Retina (tissue), 1 donor: ENCODE results near the gene SPG11.
"Not testable (repeated sequence)": the region's sequence is repeated elsewhere in the genome, so short reads cannot be mapped to it uniquely, and the experiment has no call there.

Source experiments
- DNase-seq: peaks from one replicate; pipeline ENCODE4 v3.0.0-alpha.2; 2016

SPG11 gene

GRCh38 chr15:44603126-44603525 is 60.3 kb downstream of the SPG11 start:
- DNase-seq = no peak

- no peak for DNase-seq
Measured at GRCh38 chr15:44598892-44599291, 64.6 kb downstream of the SPG11 start.

GRCh38 chr15:44598066-44598465 is 65.4 kb downstream of the SPG11 start:
- DNase-seq = no peak

- no peak for DNase-seq
Measured at GRCh38 chr15:44596511-44597010, 66.9 kb downstream of the SPG11 start.

- no peak for DNase-seq
Measured at GRCh38 chr15:44595656-44596510, 67.6 kb downstream of the SPG11 start.

GRCh38 chr15:44595246-44595645 is 68.2 kb downstream of the SPG11 start:
- DNase-seq = no peak

GRCh38 chr15:44593042-44593736 is 70.3 kb downstream of the SPG11 start:
- DNase-seq = no peak

GRCh38 chr15:44591326-44591725 is 72.1 kb downstream of the SPG11 start:
- DNase-seq = no peak

- no peak for DNase-seq
Measured at GRCh38 chr15:44588541-44588940, 74.9 kb downstream of the SPG11 start.

GRCh38 chr15:44585633-44586032 is 77.8 kb downstream of the SPG11 start:
- DNase-seq = no peak

GRCh38 chr15:44584162-44584749 is 79.2 kb downstream of the SPG11 start:
- DNase-seq = no peak

- no peak for DNase-seq
Measured at GRCh38 chr15:44580105-44580504, 83.4 kb downstream of the SPG11 start.

- DNase-seq = no peak
Measured at GRCh38 chr15:44574734-44575133, 88.7 kb downstream of the SPG11 start.

- DNase-seq = no peak
Measured at GRCh38 chr15:44573386-44573785, 90.1 kb downstream of the SPG11 start.

GRCh38 chr15:44570361-44570760 is 93.1 kb downstream of the SPG11 start:
- no peak for DNase-seq

GRCh38 chr15:44569316-44569715 is 94.1 kb downstream of the SPG11 start:
- DNase-seq = no peak

GRCh38 chr15:44568338-44568737 is 95.1 kb downstream of the SPG11 start:
- DNase-seq = no peak

GRCh38 chr15:44566155-44566540 is 97.3 kb downstream of the SPG11 start:
- no peak for DNase-seq

GRCh38 chr15:44565387-44566154 is 97.9 kb downstream of the SPG11 start:
- DNase-seq = no peak

GRCh38 chr15:44560926-44561325 is 102.5 kb downstream of the SPG11 start:
- DNase-seq = not testable (repeated sequence)

GRCh38 chr15:44554934-44555723 is 108.3 kb downstream of the SPG11 start:
- no peak for DNase-seq

GRCh38 chr15:44550734-44551133 is 112.7 kb downstream of the SPG11 start:
- no peak for DNase-seq
